Measurements from ENCODE around the gene SKIL.

The SKIL gene

GRCh38 chr3:170346481-170347392, 10.8 kb upstream of the SKIL start:
- peaks cover 33% of the 10 kb centered on the region for H3K4me1 ChIP-seq (ENCODE audit: insufficient read depth, low read length, severe bottlenecking)
- H3K27ac ChIP-seq (ENCODE audit: low read depth, low read length, poor library complexity, severe bottlenecking): no peak overlapping the region
- no peaks in the 10 kb centered on the region for H3K79me2 ChIP-seq (ENCODE audit: insufficient read depth, low read length)
- no peak overlapping the region for H3K9ac ChIP-seq (ENCODE audit: low read length)
- no peaks in the 10 kb centered on the region for H3K27me3 ChIP-seq (ENCODE audit: insufficient read depth, low read length)
- H4K20me1 ChIP-seq (ENCODE audit: insufficient read depth, low read length): no peaks in the 10 kb centered on the region
- no peaks in the 10 kb centered on the region for H3K36me3 ChIP-seq (ENCODE audit: insufficient read depth, low read length)
- no peak overlapping the region for H3K4me3 ChIP-seq (ENCODE audit: low read depth, low read length, poor library complexity, severe bottlenecking)
- no peaks in the 10 kb centered on the region for H3K9me2 ChIP-seq (ENCODE audit: low read depth, low read length)
- no peaks in the 10 kb centered on the region for H3K9me3 ChIP-seq (ENCODE audit: low read length)
- no peak overlapping the region for H2AFZ ChIP-seq (ENCODE audit: low read length)
- H3K4me2 ChIP-seq (ENCODE audit: low read length): no peak overlapping the region
- no peak for TF ChIP-seq CTCF (IDR thresholded peaks at IDR 0.05; ENCODE audit: low read length)
- no peak for TF ChIP-seq EZH2 (IDR thresholded peaks at IDR 0.05; ENCODE audit: borderline replicate concordance, low read length)
- H3F3A ChIP-seq (ENCODE audit: insufficient read depth, low read length): no peaks in the 10 kb centered on the region

- Histone ChIP-seq H3K9me3 (ENCODE audit: low read length) (no peaks in the 10 kb centered on the region), H3K27me3 (ENCODE audit: insufficient read depth, low read length) (no peaks in the 10 kb centered on the region), H3K4me1 (ENCODE audit: insufficient read depth, low read length, severe bottlenecking) (peaks cover 57% of the 10 kb centered on the region), H3K79me2 (ENCODE audit: insufficient read depth, low read length) (no peaks in the 10 kb centered on the region), H3K9ac (ENCODE audit: low read length) (0 out of 2 replicates have a peak overlapping the region, but pooled peaks have one; percentile 8), H2AFZ (ENCODE audit: low read length) (no peak overlapping the region), H3F3A (ENCODE audit: insufficient read depth, low read length) (peaks cover 18% of the 10 kb centered on the region), H4K20me1 (ENCODE audit: insufficient read depth, low read length) (no peaks in the 10 kb centered on the region), H3K36me3 (ENCODE audit: insufficient read depth, low read length) (no peaks in the 10 kb centered on the region), H3K4me2 (ENCODE audit: low read length) (peak overlapping the region; percentile 60; the same call in 1 of the 2 replicates), H3K27ac (ENCODE audit: low read depth, low read length, poor library complexity, severe bottlenecking) (peak overlapping the region; percentile 77), H3K4me3 (ENCODE audit: low read depth, low read length, poor library complexity, severe bottlenecking) (no peak overlapping the region), H3K9me2 (ENCODE audit: low read depth, low read length) (no peaks in the 10 kb centered on the region)
- TF ChIP-seq CTCF (IDR thresholded peaks at IDR 0.05; ENCODE audit: low read length): no peak
- no peak for TF ChIP-seq EZH2 (IDR thresholded peaks at IDR 0.05; ENCODE audit: borderline replicate concordance, low read length)
These were observed 6.8 kb upstream of the SKIL start for GRCh38 chr3:170350515-170351413.

GRCh38 chr3:170352936-170353335, 4.6 kb upstream of the SKIL start:
- H3K4me2 ChIP-seq (ENCODE audit: low read length): peak overlapping the region; percentile 20; the same call in 1 of the 2 replicates

More at GRCh38 chr3:170352936-170353335, 4.6 kb upstream of the SKIL start:
- no peaks in the 10 kb centered on the region for H3K27me3 ChIP-seq (ENCODE audit: insufficient read depth, low read length)
- no peak overlapping the region for H3K9ac ChIP-seq (ENCODE audit: low read length)
- H2AFZ ChIP-seq (ENCODE audit: low read length): no peak overlapping the region
- H3K9me2 ChIP-seq (ENCODE audit: low read depth, low read length): no peaks in the 10 kb centered on the region
- no peaks in the 10 kb centered on the region for H3K9me3 ChIP-seq (ENCODE audit: low read length)
- H3K4me1 ChIP-seq (ENCODE audit: insufficient read depth, low read length, severe bottlenecking): peaks cover 66% of the 10 kb centered on the region
- no peaks in the 10 kb centered on the region for H3K79me2 ChIP-seq (ENCODE audit: insufficient read depth, low read length)
- no peak overlapping the region for H3K4me3 ChIP-seq (ENCODE audit: low read depth, low read length, poor library complexity, severe bottlenecking)
- TF ChIP-seq CTCF (IDR thresholded peaks at IDR 0.05; ENCODE audit: low read length) (no peak), EZH2 (IDR thresholded peaks at IDR 0.05; ENCODE audit: borderline replicate concordance, low read length) (no peak)
- peaks cover 26% of the 10 kb centered on the region for H3F3A ChIP-seq (ENCODE audit: insufficient read depth, low read length)
- H3K36me3 ChIP-seq (ENCODE audit: insufficient read depth, low read length): no peaks in the 10 kb centered on the region
- peak overlapping the region; percentile 37 for H3K27ac ChIP-seq (ENCODE audit: low read depth, low read length, poor library complexity, severe bottlenecking)
- H4K20me1 ChIP-seq (ENCODE audit: insufficient read depth, low read length): no peaks in the 10 kb centered on the region

All from OCI-LY1 (cell line).